HEK293 (cell line): ENCODE data around the gene ZFAND3.

Experiments used
- ZNF239 ChIP-seq: fragments of 450-650 bp; formaldehyde crosslinking; IDR thresholded peaks from 2 replicates; pipeline ENCODE4 v1.5.1; 2016; ENCODE audit warnings: missing biosample characterization, missing genetic modification characterization
- TF ChIP-seq, protein P1 (sequence below): sonication (generic); formaldehyde crosslinking; IDR thresholded peaks from 2 replicates; pipeline ENCODE4 v1.8.1; 2022; ENCODE audit warnings: mild to moderate bottlenecking, moderate library complexity, missing genetic modification reagents
- TF ChIP-seq, protein P2 (sequence below): fragments of 450-650 bp; IDR thresholded peaks from 2 replicates; pipeline ENCODE4 v1.5.1; 2018; ENCODE audit warnings: missing biosample characterization, mild to moderate bottlenecking, missing genetic modification characterization
- TF ChIP-seq, protein P3 (sequence below): fragments of 450-650 bp; formaldehyde crosslinking; IDR thresholded peaks from 2 replicates; pipeline ENCODE4 v1.5.1; 2016; ENCODE audit warnings: missing biosample characterization, missing genetic modification characterization

DNA sequence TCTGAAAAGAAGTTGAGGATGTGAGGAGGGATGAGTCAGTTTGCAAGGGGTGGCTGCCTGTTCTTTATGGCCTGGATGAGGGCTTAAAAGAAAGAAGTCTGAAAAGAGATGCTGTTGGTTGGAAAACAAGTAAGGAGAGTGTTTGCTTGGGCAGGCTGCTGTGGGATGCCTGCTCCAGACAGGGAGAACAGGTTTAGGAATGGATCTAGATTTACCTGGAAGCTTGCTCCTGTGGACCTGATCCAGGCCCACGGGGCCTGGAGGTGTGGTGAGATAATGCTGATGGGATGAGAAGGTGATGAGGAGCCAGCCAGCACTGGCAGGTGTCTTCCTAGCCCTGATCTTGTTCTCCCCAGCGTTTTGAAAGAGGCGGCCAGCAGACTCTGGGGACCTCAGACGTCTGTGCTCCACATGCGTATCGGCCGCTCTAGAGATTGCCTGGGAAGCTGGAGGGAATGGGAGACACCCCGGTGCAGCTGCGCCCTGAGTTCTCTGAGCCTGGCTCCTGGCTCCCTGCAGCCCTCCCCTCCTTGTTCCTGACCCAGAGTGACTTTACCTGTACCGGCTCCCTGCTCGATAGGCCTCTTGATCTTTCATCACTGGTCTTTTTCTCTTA is 331.3 kb downstream of the ZFAND3 start:
- TF ChIP-seq ZNF239 (tag by site-specific recombination) = no peak
- TF ChIP-seq, protein P1, sequence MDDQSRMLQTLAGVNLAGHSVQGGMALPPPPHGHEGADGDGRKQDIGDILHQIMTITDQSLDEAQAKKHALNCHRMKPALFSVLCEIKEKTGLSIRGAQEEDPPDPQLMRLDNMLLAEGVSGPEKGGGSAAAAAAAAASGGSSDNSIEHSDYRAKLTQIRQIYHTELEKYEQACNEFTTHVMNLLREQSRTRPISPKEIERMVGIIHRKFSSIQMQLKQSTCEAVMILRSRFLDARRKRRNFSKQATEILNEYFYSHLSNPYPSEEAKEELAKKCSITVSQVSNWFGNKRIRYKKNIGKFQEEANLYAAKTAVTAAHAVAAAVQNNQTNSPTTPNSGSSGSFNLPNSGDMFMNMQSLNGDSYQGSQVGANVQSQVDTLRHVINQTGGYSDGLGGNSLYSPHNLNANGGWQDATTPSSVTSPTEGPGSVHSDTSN (CRISPR knock-in tag) = no peak
- TF ChIP-seq, protein P2, sequence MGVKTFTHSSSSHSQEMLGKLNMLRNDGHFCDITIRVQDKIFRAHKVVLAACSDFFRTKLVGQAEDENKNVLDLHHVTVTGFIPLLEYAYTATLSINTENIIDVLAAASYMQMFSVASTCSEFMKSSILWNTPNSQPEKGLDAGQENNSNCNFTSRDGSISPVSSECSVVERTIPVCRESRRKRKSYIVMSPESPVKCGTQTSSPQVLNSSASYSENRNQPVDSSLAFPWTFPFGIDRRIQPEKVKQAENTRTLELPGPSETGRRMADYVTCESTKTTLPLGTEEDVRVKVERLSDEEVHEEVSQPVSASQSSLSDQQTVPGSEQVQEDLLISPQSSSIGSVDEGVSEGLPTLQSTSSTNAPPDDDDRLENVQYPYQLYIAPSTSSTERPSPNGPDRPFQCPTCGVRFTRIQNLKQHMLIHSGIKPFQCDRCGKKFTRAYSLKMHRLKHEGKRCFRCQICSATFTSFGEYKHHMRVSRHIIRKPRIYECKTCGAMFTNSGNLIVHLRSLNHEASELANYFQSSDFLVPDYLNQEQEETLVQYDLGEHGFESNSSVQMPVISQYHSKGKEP (tag by site-specific recombination) = no peak
- TF ChIP-seq, protein P3, sequence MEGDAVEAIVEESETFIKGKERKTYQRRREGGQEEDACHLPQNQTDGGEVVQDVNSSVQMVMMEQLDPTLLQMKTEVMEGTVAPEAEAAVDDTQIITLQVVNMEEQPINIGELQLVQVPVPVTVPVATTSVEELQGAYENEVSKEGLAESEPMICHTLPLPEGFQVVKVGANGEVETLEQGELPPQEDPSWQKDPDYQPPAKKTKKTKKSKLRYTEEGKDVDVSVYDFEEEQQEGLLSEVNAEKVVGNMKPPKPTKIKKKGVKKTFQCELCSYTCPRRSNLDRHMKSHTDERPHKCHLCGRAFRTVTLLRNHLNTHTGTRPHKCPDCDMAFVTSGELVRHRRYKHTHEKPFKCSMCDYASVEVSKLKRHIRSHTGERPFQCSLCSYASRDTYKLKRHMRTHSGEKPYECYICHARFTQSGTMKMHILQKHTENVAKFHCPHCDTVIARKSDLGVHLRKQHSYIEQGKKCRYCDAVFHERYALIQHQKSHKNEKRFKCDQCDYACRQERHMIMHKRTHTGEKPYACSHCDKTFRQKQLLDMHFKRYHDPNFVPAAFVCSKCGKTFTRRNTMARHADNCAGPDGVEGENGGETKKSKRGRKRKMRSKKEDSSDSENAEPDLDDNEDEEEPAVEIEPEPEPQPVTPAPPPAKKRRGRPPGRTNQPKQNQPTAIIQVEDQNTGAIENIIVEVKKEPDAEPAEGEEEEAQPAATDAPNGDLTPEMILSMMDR (tag by site-specific recombination) = no peak
